ENCODE measurements around the gene CENATAC.

The CENATAC gene

GRCh38 chr11:119025541-119025940 lies 27.6 kb downstream of the CENATAC start:
- H3K9me3 ChIP-seq (ENCODE audit: insufficient read depth, low read length): no peaks in the 10 kb centered on the region
- peaks cover 54% of the 10 kb centered on the region for H3K36me3 ChIP-seq (replicated peaks; ENCODE audit: low read depth, low read length)
- H3K27ac ChIP-seq (ENCODE audit: low read length): no peak overlapping the region
- H4K20me1 ChIP-seq (ENCODE audit: insufficient read depth, low read length): no peaks in the 10 kb centered on the region
- H3K27me3 ChIP-seq (ENCODE audit: low read depth, low read length): no peaks in the 10 kb centered on the region
- peaks cover 40% of the 10 kb centered on the region for H3K79me2 ChIP-seq (ENCODE audit: low read length)
- H3K9ac ChIP-seq (ENCODE audit: low read length): no peak overlapping the region
- H3K4me1 ChIP-seq (ENCODE audit: low read length): peaks cover 19% of the 10 kb centered on the region
- no peak overlapping the region for H2AFZ ChIP-seq (ENCODE audit: low read depth, low read length)
- no peak overlapping the region for H3K4me2 ChIP-seq (ENCODE audit: low read length)
- H3K4me3 ChIP-seq (ENCODE audit: low read length): no peak overlapping the region
- TF ChIP-seq EZH2phosphoT487 (IDR thresholded peaks at IDR 0.05; ENCODE audit: low read depth) (no peak), CTCF (IDR thresholded peaks at IDR 0.05; ENCODE audit: low read depth, low read length) (no peak)

DNA sequence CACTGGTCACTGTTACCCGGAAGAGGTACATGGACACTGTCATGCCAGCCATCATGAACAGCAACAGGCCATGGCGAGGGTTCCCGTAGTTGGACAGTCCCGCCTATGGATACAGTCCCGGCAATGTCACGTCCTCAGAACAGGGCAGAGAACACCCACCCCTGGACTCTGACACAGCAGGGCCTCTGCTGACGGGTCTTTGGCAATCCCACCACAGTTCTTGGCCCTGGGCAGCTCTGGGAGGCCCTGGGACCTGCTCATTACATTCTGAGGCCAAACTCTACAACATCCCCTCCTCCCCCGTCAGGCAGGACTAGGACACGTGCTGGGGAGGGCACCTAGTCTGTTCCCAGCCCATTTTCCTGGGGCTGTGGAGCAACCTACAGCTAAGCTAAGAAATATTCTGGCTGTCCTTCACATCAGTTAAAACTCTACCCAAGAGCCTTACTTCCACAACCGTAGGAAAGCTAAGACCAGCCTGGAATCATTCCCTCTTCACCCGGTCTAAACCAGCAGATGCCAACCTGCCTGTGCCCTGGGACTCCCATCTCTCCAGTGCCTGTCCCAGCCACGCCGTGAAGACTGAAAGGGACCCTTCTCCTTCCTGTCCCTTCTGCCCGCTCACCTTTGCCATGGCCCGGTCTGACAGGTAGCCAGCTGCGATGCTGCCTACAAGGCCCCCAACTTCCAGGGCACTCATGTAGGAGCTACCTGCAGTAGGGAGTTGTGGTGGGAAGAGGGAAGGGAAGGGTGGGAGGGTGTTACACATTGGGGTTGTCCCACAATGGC lies 28.2 kb downstream of the CENATAC start:
- H4K20me1 ChIP-seq (ENCODE audit: insufficient read depth, low read length): no peaks in the 10 kb centered on the region
- no peaks in the 10 kb centered on the region for H3K27me3 ChIP-seq (ENCODE audit: low read depth, low read length)
- no peak overlapping the region for H2AFZ ChIP-seq (ENCODE audit: low read depth, low read length)
- no peak overlapping the region for H3K9ac ChIP-seq (ENCODE audit: low read length)
- H3K4me2 ChIP-seq (ENCODE audit: low read length): no peak overlapping the region
- H3K4me1 ChIP-seq (ENCODE audit: low read length): peaks cover 19% of the 10 kb centered on the region
- peaks cover 54% of the 10 kb centered on the region for H3K36me3 ChIP-seq (replicated peaks; ENCODE audit: low read depth, low read length)
- no peak for TF ChIP-seq EZH2phosphoT487 (IDR thresholded peaks at IDR 0.05; ENCODE audit: low read depth)
- no peak for TF ChIP-seq CTCF (IDR thresholded peaks at IDR 0.05; ENCODE audit: low read depth, low read length)
- H3K9me3 ChIP-seq (ENCODE audit: insufficient read depth, low read length): no peaks in the 10 kb centered on the region
- no peak overlapping the region for H3K4me3 ChIP-seq (ENCODE audit: low read length)
- no peak overlapping the region for H3K27ac ChIP-seq (ENCODE audit: low read length)
- H3K79me2 ChIP-seq (ENCODE audit: low read length): peaks cover 34% of the 10 kb centered on the region

- no peak overlapping the region for H3K4me2 ChIP-seq (ENCODE audit: low read length)
- H2AFZ ChIP-seq (ENCODE audit: low read depth, low read length): no peak overlapping the region
- no peaks in the 10 kb centered on the region for H4K20me1 ChIP-seq (ENCODE audit: insufficient read depth, low read length)
- no peak overlapping the region for H3K9ac ChIP-seq (ENCODE audit: low read length)
- H3K36me3 ChIP-seq (replicated peaks; ENCODE audit: low read depth, low read length): peaks cover 51% of the 10 kb centered on the region
- H3K27ac ChIP-seq (ENCODE audit: low read length): no peak overlapping the region
- TF ChIP-seq CTCF (IDR thresholded peaks at IDR 0.05; ENCODE audit: low read depth, low read length) (no peak), EZH2phosphoT487 (IDR thresholded peaks at IDR 0.05; ENCODE audit: low read depth) (no peak)
- H3K4me1 ChIP-seq (ENCODE audit: low read length): peaks cover 19% of the 10 kb centered on the region
- no peak overlapping the region for H3K4me3 ChIP-seq (ENCODE audit: low read length)
- peaks cover 28% of the 10 kb centered on the region for H3K79me2 ChIP-seq (ENCODE audit: low read length)
- no peaks in the 10 kb centered on the region for H3K27me3 ChIP-seq (ENCODE audit: low read depth, low read length)
- no peaks in the 10 kb centered on the region for H3K9me3 ChIP-seq (ENCODE audit: insufficient read depth, low read length)
These were observed 29.0 kb downstream of the CENATAC start for GRCh38 chr11:119026970-119027369.

DNA sequence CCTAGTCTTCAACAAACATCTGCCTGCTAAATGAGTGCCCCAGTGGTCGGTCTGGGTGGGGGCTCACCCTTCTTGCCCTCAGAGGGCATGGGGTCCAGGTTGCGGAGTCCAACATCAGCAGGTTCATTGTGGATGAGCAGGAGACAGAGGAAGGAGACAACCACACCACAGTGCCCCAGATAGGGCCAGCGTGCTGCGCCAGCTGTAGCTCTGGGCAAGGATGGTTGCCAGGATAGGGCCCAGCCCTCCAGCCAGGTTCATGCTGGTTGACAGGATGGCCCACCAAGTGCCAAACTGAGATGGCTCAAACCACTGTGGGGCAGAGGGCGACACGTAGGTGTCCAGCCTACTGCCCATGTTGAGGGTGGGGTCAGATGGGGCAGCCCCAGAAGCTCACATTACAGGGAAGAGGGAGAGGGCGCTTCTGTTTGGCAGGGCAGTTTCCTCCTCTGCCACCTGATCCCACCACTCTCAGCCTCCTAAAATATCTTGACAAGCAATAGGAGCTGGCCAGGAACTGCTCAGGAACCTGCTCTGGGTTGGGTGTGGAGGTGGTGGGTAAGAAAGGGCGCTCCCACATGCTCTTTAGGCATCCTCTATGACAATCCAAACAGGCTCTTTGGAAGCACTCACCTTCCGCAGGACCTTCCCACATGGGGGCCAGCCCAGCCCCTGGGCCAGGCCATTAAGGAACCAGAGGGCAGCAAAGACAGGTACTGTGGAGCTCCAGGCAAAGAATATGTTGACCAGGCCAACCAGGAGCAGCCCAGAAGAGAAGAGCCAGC lies 29.8 kb downstream of the CENATAC start:
- H4K20me1 ChIP-seq (ENCODE audit: insufficient read depth, low read length): no peaks in the 10 kb centered on the region
- no peak overlapping the region for H3K27ac ChIP-seq (ENCODE audit: low read length)
- H3K27me3 ChIP-seq (ENCODE audit: low read depth, low read length): no peaks in the 10 kb centered on the region
- peaks cover 19% of the 10 kb centered on the region for H3K4me1 ChIP-seq (ENCODE audit: low read length)
- peaks cover 48% of the 10 kb centered on the region for H3K36me3 ChIP-seq (replicated peaks; ENCODE audit: low read depth, low read length)
- H3K4me2 ChIP-seq (ENCODE audit: low read length): 0 out of 2 replicates have a peak overlapping the region, but pooled peaks have one; percentile 88
- no peak overlapping the region for H3K4me3 ChIP-seq (ENCODE audit: low read length)
- no peak overlapping the region for H3K9ac ChIP-seq (ENCODE audit: low read length)
- peaks cover 28% of the 10 kb centered on the region for H3K79me2 ChIP-seq (ENCODE audit: low read length)
- TF ChIP-seq CTCF (IDR thresholded peaks at IDR 0.05; ENCODE audit: low read depth, low read length) (no peak), EZH2phosphoT487 (IDR thresholded peaks at IDR 0.05; ENCODE audit: low read depth) (no peak)
- no peak overlapping the region for H2AFZ ChIP-seq (ENCODE audit: low read depth, low read length)
- no peaks in the 10 kb centered on the region for H3K9me3 ChIP-seq (ENCODE audit: insufficient read depth, low read length)

Measured in OCI-LY3 (cell line).